NCI-H146 (cell line): ENCODE measurements around the gene BCAM.

Experiments used
- DNase-seq: peaks from one replicate; lab custom pipeline; 2025; lab: John Stamatoyannopoulos, UW

Gene BCAM

GRCh38 chr19:44792281-44792680, 16.6 kb upstream of the BCAM start:
- DNase-seq: peak; percentile 94

- no peak for DNase-seq
Observed at GRCh38 chr19:44794610-44795009, 14.3 kb upstream of the BCAM start.

GRCh38 chr19:44795398-44795987, 13.4 kb upstream of the BCAM start:
- DNase-seq: no peak

GRCh38 chr19:44796701-44797115, 12.2 kb upstream of the BCAM start:
- peak; percentile 98 for DNase-seq

- no peak for DNase-seq
Observed at GRCh38 chr19:44799627-44800346, 9.1 kb upstream of the BCAM start.

GRCh38 chr19:44800461-44800860, 8.4 kb upstream of the BCAM start:
- DNase-seq: peak; percentile 82

- DNase-seq: no peak
Observed at GRCh38 chr19:44803442-44804428, 5.2 kb upstream of the BCAM start.

- no peak for DNase-seq
Observed at GRCh38 chr19:44806291-44806690, 2.6 kb upstream of the BCAM start.

- peak; percentile 96 for DNase-seq
Observed at GRCh38 chr19:44807162-44807561, 1.7 kb upstream of the BCAM start.

GRCh38 chr19:44807652-44808462, 1.0 kb upstream of the BCAM start:
- DNase-seq: peak; percentile 97

GRCh38 chr19:44809577-44810233, 802 bp downstream of the BCAM start:
- peak; percentile 57 for DNase-seq

GRCh38 chr19:44810234-44811121, 1.6 kb downstream of the BCAM start:
- DNase-seq: no peak

GRCh38 chr19:44811122-44811419, 2.2 kb downstream of the BCAM start:
- no peak for DNase-seq

GRCh38 chr19:44812142-44812718, 3.3 kb downstream of the BCAM start:
- DNase-seq: no peak

- DNase-seq: no peak
Observed at GRCh38 chr19:44813070-44813840, 4.4 kb downstream of the BCAM start.

- no peak for DNase-seq
Observed at GRCh38 chr19:44813841-44814470, 5.1 kb downstream of the BCAM start.

- DNase-seq: no peak
Observed at GRCh38 chr19:44814517-44814916, 5.6 kb downstream of the BCAM start.

GRCh38 chr19:44816301-44816700, 7.4 kb downstream of the BCAM start:
- DNase-seq: no peak
